Endothelial cell of coronary artery (primary cell): ENCODE data around the gene ACCSL. TPM values are rescaled to one million over a fixed set of nuclear protein-coding genes. Genes with fewer than 3 reads are reported as not detected.

Experiments
- total RNA-seq: library from RNA; depleted of rRNA; stranded (reverse); fragments of >200 nt; gene quantifications from 2 replicates; pipeline ENCODE4 v1.2.3, GENCODE V29; 2014

Gene ACCSL
- total RNA-seq: not detected in 2 replicates

GRCh38 chr11:44047931-44048431 lies at the start of gene ACCSL:
Gene ACCSL (plus strand): TSS chr11:44047981. CDS start chr11:44048037, 56 bp downstream.

GRCh38 chr11:44065841-44066731 lies 18.3 kb downstream of the ACCSL start, which contains the start of gene ACCS:
Gene ACCS (plus strand): TSS chr11:44066270. CDS start chr11:44067628, 1,358 bp downstream.

GRCh38 chr11:44095506-44096359 lies 48.0 kb downstream of the ACCSL start, which contains the start of gene EXT2:
Gene EXT2 (plus strand): TSS chr11:44095678. CDS start chr11:44107713, 12,035 bp downstream.

Other genes with a start within 250 kb of the ACCSL start
- gene ALKBH3, start 167.2 kb upstream of the ACCSL start, total RNA-seq: 28.3 and 40.7 TPM in 2 replicates
- gene C11orf96, start 105.3 kb upstream of the ACCSL start, total RNA-seq: 1.6 and 8.8 TPM in 2 replicates
- gene ACCS, start 18.3 kb downstream of the ACCSL start, total RNA-seq: 3.1 and 5.7 TPM in 2 replicates
- gene EXT2, start 47.7 kb downstream of the ACCSL start, total RNA-seq: 64.7 and 126 TPM in 2 replicates